ENCODE measurements around the gene LGR5.

The LGR5 gene

DNA sequence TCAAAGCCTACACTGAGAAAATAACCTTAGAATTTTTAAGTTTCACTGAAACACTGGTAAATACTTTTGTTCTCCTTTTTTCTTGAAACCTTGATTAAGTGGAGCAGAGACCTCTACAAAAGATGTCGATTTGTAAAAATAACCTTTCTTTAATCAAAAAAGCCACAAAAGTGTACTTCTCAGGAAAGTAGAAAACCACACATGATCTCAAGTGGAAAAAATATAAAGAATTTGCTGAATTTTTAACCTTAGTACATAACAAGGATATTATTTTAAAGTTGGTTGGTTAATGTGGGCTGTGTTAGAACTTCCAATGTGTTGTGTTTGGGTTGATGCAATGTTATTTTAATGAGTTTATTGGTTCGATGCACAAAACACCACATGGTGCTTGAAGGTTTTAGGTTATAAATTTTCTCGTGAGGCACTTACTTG is 8.6 kb downstream of the LGR5 start:
- H3K27ac ChIP-seq: no peak overlapping the region
- peaks cover 3% of the 10 kb centered on the region; the same call in 1 of the 2 replicates for H3K27me3 ChIP-seq
- peaks cover 8% of the 10 kb centered on the region; the same call in 1 of the 2 replicates for H3K9me3 ChIP-seq
- H3K4me3 ChIP-seq: no peak overlapping the region
- no peaks in the 10 kb centered on the region for H3K36me3 ChIP-seq
- TF ChIP-seq Cebpa-rat (IDR thresholded peaks at IDR 0.05): no peak
- H3K4me1 ChIP-seq: peaks cover 27% of the 10 kb centered on the region
- no peaks in the 10 kb centered on the region for H4K20me1 ChIP-seq
- H3K9ac ChIP-seq: no peak overlapping the region
- peak overlapping the region; percentile 68 for H3K4me2 ChIP-seq

DNA sequence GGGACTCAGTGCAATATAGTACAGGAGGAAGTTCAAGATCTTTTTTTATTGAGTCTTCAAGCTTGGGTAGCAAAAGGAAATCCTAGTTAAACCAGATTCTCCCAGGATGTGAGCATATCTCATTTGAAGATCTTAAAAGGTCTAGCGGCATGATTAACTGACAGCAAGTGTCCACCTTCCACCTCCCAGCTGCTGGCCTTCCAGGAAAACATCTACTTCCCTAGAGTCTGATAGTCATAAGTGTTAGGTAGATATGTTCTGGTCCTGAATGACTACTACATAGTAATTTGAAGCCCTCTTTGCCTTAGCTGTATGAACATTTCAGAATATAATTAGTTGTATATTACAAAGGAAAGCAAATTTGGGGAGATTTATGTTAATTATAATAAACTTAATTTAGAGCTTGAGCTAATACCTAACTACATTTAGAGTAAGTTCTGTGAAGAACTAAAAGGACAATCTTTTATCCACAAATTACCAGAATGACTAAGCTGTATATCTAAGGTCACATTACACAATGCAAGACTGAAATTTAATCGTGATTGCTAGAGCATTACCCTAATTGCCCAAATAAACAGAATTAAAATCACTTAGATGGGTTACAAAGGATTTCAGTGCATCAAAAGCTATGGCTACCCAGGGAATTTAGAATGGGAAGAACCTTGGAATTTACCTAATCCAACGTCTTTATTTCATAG is 9.9 kb downstream of the LGR5 start:
- TF ChIP-seq Cebpa-rat (IDR thresholded peaks at IDR 0.05): no peak
- H3K27ac ChIP-seq: no peak overlapping the region
- no peaks in the 10 kb centered on the region for H4K20me1 ChIP-seq
- peaks cover 8% of the 10 kb centered on the region; the same call in 1 of the 2 replicates for H3K9me3 ChIP-seq
- H3K36me3 ChIP-seq: no peaks in the 10 kb centered on the region
- no peak overlapping the region for H3K9ac ChIP-seq
- no peaks in the 10 kb centered on the region for H3K27me3 ChIP-seq
- H3K4me3 ChIP-seq: no peak overlapping the region
- H3K4me1 ChIP-seq: peaks cover 27% of the 10 kb centered on the region
- peak overlapping the region; percentile 68 for H3K4me2 ChIP-seq

DNA sequence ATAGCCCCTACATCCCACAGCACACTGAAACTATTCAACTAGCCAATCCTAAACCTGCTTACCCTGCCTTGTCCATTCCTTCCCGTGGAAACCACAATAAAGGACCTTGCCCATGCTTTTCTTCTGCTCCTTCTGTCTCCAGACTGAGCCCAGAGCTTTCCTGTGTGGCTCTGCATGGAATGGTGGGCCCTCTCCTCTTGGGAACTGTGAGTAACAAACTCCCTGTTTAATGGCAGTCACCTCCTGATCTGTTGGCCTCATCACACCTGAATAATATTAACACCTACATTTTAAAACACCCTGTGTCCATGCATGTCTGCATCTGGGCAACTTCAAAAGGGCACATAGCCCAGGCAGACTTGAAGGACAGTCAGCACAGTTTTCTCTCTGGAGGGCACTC is 12.4 kb downstream of the LGR5 start:
- TF ChIP-seq Cebpa-rat (IDR thresholded peaks at IDR 0.05): no peak

DNA sequence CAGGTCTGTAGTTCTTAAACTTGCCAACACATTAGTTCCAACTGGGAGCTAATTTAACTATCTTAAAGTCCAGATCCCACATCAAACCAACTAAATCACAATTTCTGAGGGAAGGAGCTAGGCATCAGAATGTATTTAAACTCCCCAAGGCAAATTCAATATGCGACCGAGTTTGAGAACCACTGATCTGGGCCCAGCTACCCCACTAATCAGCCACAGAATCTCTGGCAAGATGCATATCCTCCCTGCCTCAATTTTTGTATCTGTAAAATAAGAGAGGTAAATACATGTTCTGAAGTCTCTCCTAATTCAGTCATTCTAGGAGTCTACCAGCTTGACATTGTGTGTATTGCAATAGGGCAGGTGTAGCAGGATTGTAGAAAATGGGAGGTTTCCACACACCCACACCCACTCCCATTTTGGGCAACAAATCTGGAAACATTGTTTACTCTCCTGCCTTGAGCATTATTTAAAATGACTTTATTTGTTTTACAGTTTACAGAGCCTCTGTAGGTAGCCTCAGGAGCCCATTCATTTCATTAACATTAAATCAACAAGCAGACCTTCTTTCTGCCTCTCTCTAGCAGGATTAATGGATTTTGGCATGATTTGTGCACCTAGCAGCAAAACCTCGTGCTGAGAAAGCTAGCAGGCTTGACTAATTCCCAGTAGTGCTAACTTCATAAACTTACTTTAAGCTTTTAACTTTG is 15.6 kb downstream of the LGR5 start:
- Histone ChIP-seq H3K36me3 (no peaks in the 10 kb centered on the region), H3K4me3 (no peak overlapping the region), H3K27me3 (no peaks in the 10 kb centered on the region), H3K9ac (no peak overlapping the region), H3K4me2 (no peak overlapping the region), H3K9me3 (peaks cover 8% of the 10 kb centered on the region; the same call in 1 of the 2 replicates), H3K27ac (no peak overlapping the region), H3K4me1 (peaks cover 14% of the 10 kb centered on the region), H4K20me1 (no peaks in the 10 kb centered on the region)
- no peak for TF ChIP-seq Cebpa-rat (IDR thresholded peaks at IDR 0.05)

More for the DNA sequence above, 12.4 kb downstream of the LGR5 start:
- Histone ChIP-seq H3K4me2 (no peak overlapping the region), H3K36me3 (no peaks in the 10 kb centered on the region), H3K9me3 (peaks cover 8% of the 10 kb centered on the region; the same call in 1 of the 2 replicates), H3K27me3 (no peaks in the 10 kb centered on the region), H3K27ac (no peak overlapping the region), H3K4me3 (no peak overlapping the region), H3K4me1 (peaks cover 39% of the 10 kb centered on the region), H3K9ac (no peak overlapping the region), H4K20me1 (no peaks in the 10 kb centered on the region)

DNA sequence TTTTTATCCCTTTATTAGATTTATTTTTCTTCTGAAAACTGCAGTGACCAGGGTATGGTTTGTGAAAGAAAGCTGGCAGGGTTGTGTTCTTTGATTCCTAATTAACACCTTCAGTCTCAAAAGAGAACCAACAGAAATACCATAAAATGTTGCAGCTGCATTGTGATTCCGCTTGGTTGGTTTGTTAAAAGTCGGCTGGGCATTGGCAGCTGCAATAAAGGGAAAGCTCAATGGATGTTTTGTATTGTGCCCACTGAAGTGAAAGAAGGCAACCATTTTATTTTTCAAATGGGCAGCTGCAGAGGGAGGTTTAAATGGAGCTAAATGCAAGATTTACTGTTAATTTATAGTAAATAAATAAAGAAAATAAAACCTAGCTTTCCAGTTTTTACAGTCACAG is 16.7 kb downstream of the LGR5 start:
- Histone ChIP-seq H3K9me3 (peaks cover 8% of the 10 kb centered on the region; the same call in 1 of the 2 replicates), H3K36me3 (no peaks in the 10 kb centered on the region), H3K4me2 (peak overlapping the region; percentile 45), H3K27ac (peak overlapping the region; percentile 18; the same call in 1 of the 2 replicates), H3K4me1 (peaks cover 14% of the 10 kb centered on the region), H3K27me3 (no peaks in the 10 kb centered on the region), H4K20me1 (no peaks in the 10 kb centered on the region), H3K4me3 (no peak overlapping the region), H3K9ac (no peak overlapping the region)
- TF ChIP-seq Cebpa-rat (IDR thresholded peaks at IDR 0.05): no peak

DNA sequence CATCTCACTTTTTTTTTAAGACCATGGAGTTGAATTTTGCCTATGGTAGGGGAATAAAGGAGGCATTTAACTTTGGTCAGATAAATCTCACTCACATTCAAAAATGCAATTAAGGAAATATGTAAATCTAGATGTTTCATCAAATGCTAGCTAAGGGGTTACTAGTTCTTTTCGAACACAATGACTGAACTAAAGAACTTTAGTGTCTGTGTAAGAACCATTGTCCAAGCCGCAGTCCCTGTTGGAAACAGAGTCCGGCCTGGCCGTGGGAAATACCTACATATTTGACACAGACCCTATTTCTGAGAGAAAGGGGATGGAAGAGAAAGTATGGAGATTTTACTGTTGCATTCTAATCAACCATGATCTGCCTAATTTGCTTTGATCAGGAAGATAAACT is 17.4 kb downstream of the LGR5 start:
- H3K9me3 ChIP-seq: peaks cover 3% of the 10 kb centered on the region; the same call in 1 of the 2 replicates
- H4K20me1 ChIP-seq: no peaks in the 10 kb centered on the region
- no peak overlapping the region for H3K9ac ChIP-seq
- H3K36me3 ChIP-seq: no peaks in the 10 kb centered on the region
- H3K27ac ChIP-seq: peak overlapping the region; percentile 18; the same call in 1 of the 2 replicates
- no peaks in the 10 kb centered on the region for H3K27me3 ChIP-seq
- no peak overlapping the region; the same call in 1 of the 2 replicates for H3K4me3 ChIP-seq
- peak overlapping the region; percentile 45 for H3K4me2 ChIP-seq
- H3K4me1 ChIP-seq: peaks cover 14% of the 10 kb centered on the region
- TF ChIP-seq Cebpa-rat (IDR thresholded peaks at IDR 0.05): no peak

DNA sequence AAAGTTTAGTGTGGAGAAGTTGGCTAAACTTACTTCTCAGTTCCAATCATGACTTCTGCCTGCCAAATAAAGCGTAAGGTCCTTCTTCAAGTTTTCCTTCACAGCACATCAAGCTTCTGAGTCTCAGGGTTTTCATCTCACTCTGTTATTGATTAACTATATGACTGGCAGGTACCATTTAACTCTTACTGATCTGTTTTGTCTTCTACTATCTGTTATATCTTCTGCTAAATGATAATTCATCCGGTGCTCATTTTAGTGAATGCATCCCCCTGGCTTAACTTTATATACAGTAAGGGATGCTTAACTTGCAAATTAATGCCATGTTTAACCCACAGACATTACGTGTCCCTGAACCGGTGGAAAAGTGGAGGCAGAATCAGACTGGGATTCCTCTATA is 20.7 kb downstream of the LGR5 start:
- no peak overlapping the region for H3K9ac ChIP-seq
- H3K27me3 ChIP-seq: no peaks in the 10 kb centered on the region
- no peak overlapping the region for H3K27ac ChIP-seq
- H4K20me1 ChIP-seq: no peaks in the 10 kb centered on the region
- H3K9me3 ChIP-seq: no peaks in the 10 kb centered on the region
- peaks cover 14% of the 10 kb centered on the region for H3K4me1 ChIP-seq
- H3K36me3 ChIP-seq: no peaks in the 10 kb centered on the region
- H3K4me3 ChIP-seq: no peak overlapping the region
- TF ChIP-seq Cebpa-rat (IDR thresholded peaks at IDR 0.05): no peak
- H3K4me2 ChIP-seq: no peak overlapping the region

DNA sequence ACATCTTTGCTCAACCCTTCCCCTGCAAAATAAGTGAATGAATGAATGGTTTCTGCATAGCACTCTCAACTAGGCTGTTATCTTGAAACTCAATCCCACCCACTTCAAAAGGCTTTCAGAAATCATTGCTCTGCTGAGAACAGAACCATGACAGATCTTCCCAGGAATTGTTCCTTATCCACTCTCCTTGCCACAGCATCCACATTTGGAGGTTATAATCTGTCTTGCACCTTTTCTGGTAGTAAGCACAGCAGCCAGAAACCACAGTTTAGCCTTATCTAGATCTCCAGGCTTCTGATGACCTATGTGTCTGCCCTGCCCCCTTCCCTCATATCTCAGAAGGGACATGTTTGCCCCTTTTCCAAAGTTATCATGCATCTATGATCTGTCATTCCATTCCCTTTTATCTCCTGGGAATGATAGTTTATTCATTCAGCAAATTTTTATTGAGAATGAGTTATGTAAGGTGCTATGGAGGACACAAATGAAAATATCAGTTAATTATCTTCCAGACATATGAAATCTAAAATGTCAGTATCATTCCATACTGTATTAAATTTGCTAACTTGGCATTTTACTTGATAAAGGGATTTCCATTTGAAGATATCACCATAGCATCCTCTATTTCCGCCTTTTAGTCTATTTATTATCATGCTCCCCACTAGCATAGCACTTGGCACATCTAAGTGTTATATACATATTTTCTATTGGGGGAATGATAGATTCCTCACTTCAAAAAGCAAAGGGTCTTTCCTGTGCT is 21.4 kb downstream of the LGR5 start:
- Histone ChIP-seq H3K27me3 (no peaks in the 10 kb centered on the region), H3K4me2 (no peak overlapping the region)

DNA sequence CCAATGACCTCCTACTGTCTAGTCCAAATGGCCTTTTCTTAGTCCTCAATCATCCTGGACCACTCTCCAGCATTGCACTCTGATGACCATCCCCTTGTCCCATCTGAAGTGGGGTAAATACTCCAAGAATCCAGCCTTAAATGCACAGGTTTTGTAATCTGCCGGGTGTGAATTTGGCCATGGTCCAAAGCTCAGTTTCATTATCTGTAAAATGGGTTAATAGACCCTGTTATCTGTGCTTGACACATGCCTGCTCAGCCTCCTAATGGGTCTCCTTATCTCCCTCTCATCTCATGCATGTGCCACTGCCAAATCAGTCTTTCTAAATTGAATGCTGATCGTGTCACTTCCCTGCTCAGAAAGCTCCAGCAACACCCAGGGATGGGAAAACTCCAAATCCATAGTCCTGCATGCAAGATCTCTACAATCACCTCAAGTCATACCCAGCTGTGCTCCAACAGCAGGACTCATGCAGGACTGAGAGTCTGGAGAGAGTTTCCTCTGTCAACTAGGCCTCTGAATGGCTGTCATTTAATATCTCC is 22.3 kb downstream of the LGR5 start:
- Histone ChIP-seq H3K36me3 (no peaks in the 10 kb centered on the region), H4K20me1 (no peaks in the 10 kb centered on the region), H3K27me3 (no peaks in the 10 kb centered on the region), H3K4me3 (no peak overlapping the region), H3K4me1 (peaks cover 4% of the 10 kb centered on the region), H3K4me2 (no peak overlapping the region), H3K27ac (no peak overlapping the region), H3K9ac (no peak overlapping the region), H3K9me3 (no peaks in the 10 kb centered on the region)
- no peak for TF ChIP-seq Cebpa-rat (IDR thresholded peaks at IDR 0.05)

More for the DNA sequence above, 21.4 kb downstream of the LGR5 start:
- H3K36me3 ChIP-seq: no peaks in the 10 kb centered on the region
- no peak overlapping the region for H3K4me3 ChIP-seq
- peaks cover 12% of the 10 kb centered on the region for H3K4me1 ChIP-seq
- no peak overlapping the region for H3K27ac ChIP-seq
- H3K9ac ChIP-seq: no peak overlapping the region
- no peaks in the 10 kb centered on the region for H4K20me1 ChIP-seq
- no peaks in the 10 kb centered on the region for H3K9me3 ChIP-seq
- TF ChIP-seq Cebpa-rat (IDR thresholded peaks at IDR 0.05): no peak
